IMR-90 (cell line): ENCODE measurements around the gene C1QL1. TPM values are rescaled to one million over a fixed set of nuclear protein-coding genes. Genes with fewer than 3 reads are reported as not detected.
A peak's percentile ranks its signal among the peaks of the same experiment; 100 is the strongest.

ENCODE experiments used
- ATAC-seq: fragments of 200-7000 bp; cut with Tn5 transposase; 2 replicates; pipeline ENCODE4 v1.9.1; 2020; ENCODE audit warnings: low read depth, mild to moderate bottlenecking, moderate library complexity
- BruUV-seq: library from RNA; stranded (reverse); fragments of 400-500 nt; replicated peaks from 2 replicates; lab custom pipeline; 2021; lab: Mats Ljungman, UMichigan
- CTCF ChIA-PET: fragments of 300-600 bp; formaldehyde crosslinking; extraction: SDS; loops from one replicate; lab custom pipeline; 2021; ENCODE audit warnings: antibody characterized with exemption; lab: Yijun Ruan, JAX
- POLR2A ChIA-PET: fragments of 300-600 bp; sonication (Branson Sonifier 250); formaldehyde crosslinking; loops from one replicate; lab custom pipeline; 2022; ENCODE audit warnings: antibody characterized with exemption; ENCODE audit not compliant: unreplicated experiment; lab: Charles Lee
- DNase-seq: peaks from one replicate; pipeline ENCODE4 v3.0.0; 2013
- H2AFZ ChIP-seq: replicated peaks from 2 replicates; pipeline ENCODE3; 2013; ENCODE audit warnings: low read length, mild to moderate bottlenecking; ENCODE audit not compliant: poor library complexity
- H2AK5ac ChIP-seq: 2 replicates; pipeline ENCODE4 v1.6.1; 2013; ENCODE audit warnings: low read depth, low read length, inconsistent platforms
- H2AK9ac ChIP-seq: replicated peaks from 2 replicates; pipeline ENCODE3; 2013; ENCODE audit warnings: mild to moderate bottlenecking, low read depth, low read length, moderate library complexity; ENCODE audit not compliant: poor library complexity
- H2BK120ac ChIP-seq: 2 replicates; pipeline ENCODE4 v1.6.1; 2013; ENCODE audit warnings: low read depth, low read length, inconsistent platforms
- H2BK15ac ChIP-seq: 3 replicates; pipeline ENCODE4 v1.6.1; 2013; ENCODE audit warnings: low read depth, low read length, inconsistent platforms
- H2BK20ac ChIP-seq: 2 replicates; pipeline ENCODE4 v1.6.1; 2013; ENCODE audit warnings: low read depth, mild to moderate bottlenecking, inconsistent platforms, low read length, moderate library complexity
- H2BK5ac ChIP-seq: 2 replicates; pipeline ENCODE4 v1.6.1; 2013; ENCODE audit warnings: mild to moderate bottlenecking, low read depth, low read length, inconsistent platforms; ENCODE audit not compliant: poor library complexity, severe bottlenecking
- H3K14ac ChIP-seq: replicated peaks from 2 replicates; pipeline ENCODE4 v1.6.1; 2013; ENCODE audit warnings: low read depth, low read length, inconsistent platforms
- H3K18ac ChIP-seq: 2 replicates; pipeline ENCODE4 v1.6.1; 2013; ENCODE audit warnings: low read depth, low read length, control low read depth
- H3K23ac ChIP-seq: 2 replicates; pipeline ENCODE4 v1.6.1; 2013; ENCODE audit warnings: low read depth, low read length, inconsistent platforms
- H3K27ac ChIP-seq: 2 replicates; pipeline ENCODE4 v1.5.1; 2013; ENCODE audit warnings: mild to moderate bottlenecking, control low read depth, low read length; ENCODE audit not compliant: insufficient read depth
- H3K27me3 ChIP-seq: 2 replicates; pipeline ENCODE4 v1.6.1; 2013; ENCODE audit warnings: low read length; ENCODE audit not compliant: control insufficient read depth, insufficient read depth
- H3K36me3 ChIP-seq: 2 replicates; pipeline ENCODE4 v1.6.1; 2013; ENCODE audit warnings: low read length, mixed read lengths; ENCODE audit not compliant: control insufficient read depth, insufficient read depth
- H3K4ac ChIP-seq: 2 replicates; pipeline ENCODE4 v1.6.1; 2013; ENCODE audit warnings: low read depth, low read length, inconsistent platforms
- H3K4me1 ChIP-seq: 2 replicates; pipeline ENCODE4 v1.6.1; 2013; ENCODE audit warnings: low read length, mixed read lengths; ENCODE audit not compliant: control insufficient read depth, insufficient read depth
- H3K4me2 ChIP-seq: 2 replicates; pipeline ENCODE4 v1.6.1; 2013; ENCODE audit warnings: low read depth, mild to moderate bottlenecking, control low read depth, low read length, moderate library complexity
- H3K4me3 ChIP-seq: 2 replicates; pipeline ENCODE4 v1.5.1; 2013; ENCODE audit warnings: low read depth, mild to moderate bottlenecking, control low read depth, low read length, moderate library complexity; ENCODE audit not compliant: insufficient read depth
- H3K56ac ChIP-seq: 2 replicates; pipeline ENCODE4 v1.6.1; 2013; ENCODE audit warnings: low read length, inconsistent platforms; ENCODE audit not compliant: insufficient read depth; ENCODE audit errors: extremely low read depth
- H3K79me1 ChIP-seq, 2 experiments: 2 replicates each; pipeline ENCODE4 v1.6.1; 2013; ENCODE audit warnings: low read length in 2 of 2, inconsistent platforms in 1 of 2, low read depth in 1 of 2
- H3K9ac ChIP-seq: 2 replicates; pipeline ENCODE4 v1.6.1; 2013; ENCODE audit warnings: low read depth, low read length, control low read depth
- H3K9me1 ChIP-seq: 2 replicates; pipeline ENCODE4 v1.6.1; 2013; ENCODE audit warnings: low read length, inconsistent platforms; ENCODE audit not compliant: insufficient read depth
- H3K9me3 ChIP-seq: 2 replicates; pipeline ENCODE4 v1.6.1; 2013; ENCODE audit warnings: low read length; ENCODE audit not compliant: control insufficient read depth, insufficient read depth
- H4K20me1 ChIP-seq: 2 replicates; pipeline ENCODE4 v1.6.1; 2013; ENCODE audit warnings: low read length, inconsistent platforms; ENCODE audit not compliant: insufficient read depth
- H4K5ac ChIP-seq: 2 replicates; pipeline ENCODE4 v1.6.1; 2013; ENCODE audit warnings: mild to moderate bottlenecking, low read depth, low read length, control low read depth
- H4K8ac ChIP-seq, 2 experiments: 2 replicates each; pipeline ENCODE4 v1.6.1; 2013; ENCODE audit warnings: low read depth in 2 of 2, low read length in 2 of 2, control low read depth in 1 of 2, inconsistent platforms in 1 of 2
- H4K91ac ChIP-seq: 2 replicates; pipeline ENCODE4 v1.6.1; 2013; ENCODE audit warnings: low read depth, low read length, inconsistent platforms; ENCODE audit not compliant: insufficient read depth
- BHLHE40 ChIP-seq: fragments of 150-350 bp; IDR thresholded peaks from 2 replicates; pipeline ENCODE4 v1.6.1; 2016; ENCODE audit warnings: mild to moderate bottlenecking, low read depth, low read length
- CEBPB ChIP-seq: IDR thresholded peaks from 2 replicates; pipeline ENCODE4 v1.6.1; 2012; ENCODE audit warnings: low read depth, low read length, improper control_type of control experiment
- CHD1 ChIP-seq: IDR thresholded peaks from 2 replicates; pipeline ENCODE4 v1.6.1; 2012; ENCODE audit warnings: low read depth, low read length, improper control_type of control experiment
- ELK1 ChIP-seq: fragments of 150-350 bp; IDR thresholded peaks from 2 replicates; pipeline ENCODE4 v1.6.1; 2016; ENCODE audit warnings: low read depth, mild to moderate bottlenecking, low read length, moderate library complexity, borderline replicate concordance
- FOS ChIP-seq: fragments of 150-350 bp; IDR thresholded peaks from 2 replicates; pipeline ENCODE4 v1.6.1; 2016; ENCODE audit warnings: low read depth, low read length
- MAFK ChIP-seq: IDR thresholded peaks from 2 replicates; pipeline ENCODE4 v1.6.1; 2012; ENCODE audit warnings: low read depth, low read length, improper control_type of control experiment
- MAZ ChIP-seq: IDR thresholded peaks from 2 replicates; pipeline ENCODE4 v1.6.1; 2012; ENCODE audit warnings: low read depth, mild to moderate bottlenecking, low read length, improper control_type of control experiment, moderate library complexity, borderline replicate concordance
- MXI1 ChIP-seq: IDR thresholded peaks from 2 replicates; pipeline ENCODE4 v1.6.1; 2012; ENCODE audit warnings: low read depth, mild to moderate bottlenecking, low read length, moderate library complexity, borderline replicate concordance
- NFE2L2 ChIP-seq: fragments of 150-350 bp; IDR thresholded peaks from 2 replicates; pipeline ENCODE4 v1.6.1; 2016; ENCODE audit warnings: low read depth, mild to moderate bottlenecking, low read length
- POLR2A ChIP-seq: IDR thresholded peaks from 2 replicates; pipeline ENCODE4 v1.6.1; 2012; ENCODE audit warnings: mild to moderate bottlenecking, low read depth, low read length
- RCOR1 ChIP-seq: IDR thresholded peaks from 2 replicates; pipeline ENCODE4 v1.6.1; 2012; ENCODE audit warnings: mild to moderate bottlenecking, low read length, improper control_type of control experiment; ENCODE audit not compliant: insufficient replicate concordance
- RFX5 ChIP-seq: IDR thresholded peaks from 2 replicates; pipeline ENCODE4 v1.8.0; 2012; ENCODE audit warnings: low read depth, mild to moderate bottlenecking, low read length, moderate library complexity
- SMC3 ChIP-seq: fragments of 150-350 bp; IDR thresholded peaks from 2 replicates; pipeline ENCODE4 v1.6.1; 2016; ENCODE audit warnings: low read depth, mild to moderate bottlenecking, antibody characterized with exemption, low read length, moderate library complexity
- WGBS, 2 experiments: methylation state at CpG; one replicate each; pipeline versions ENCODE4 v1.1.5 to v1.1.7; 2013; ENCODE audit warnings: missing lambda C conversion rate in 2 of 2; ENCODE audit not compliant: insufficient read length in 1 of 2; ENCODE audit errors: extremely low coverage in 2 of 2; 5-methylcytosine and 5-hydroxymethylcytosine counted together
- dilution Hi-C: fragments of 300-500 bp; cut with HindIII; formaldehyde crosslinking; loops from one replicate; pipeline ENCODE4 v1.14.3; 2018; ENCODE audit warnings: low sequenced_read_pairs; ENCODE audit not compliant: unreplicated experiment
- in situ Hi-C: fragments of 300-500 bp; cut with MboI; formaldehyde crosslinking; loops from 3 replicates; pipeline ENCODE4 v1.14.3; 2019; ENCODE audit warnings: low sequenced_read_pairs, inconsistent platforms, mixed read lengths
- intact Hi-C: fragments of 100-400 bp; cut with micrococcal nuclease; formaldehyde crosslinking; loops from 2 replicates; pipeline ENCODE4 v1.10.0; 2022
- polyA plus RNA-seq, 3 experiments: library from polyadenylated mRNA; depleted of rRNA; stranded (reverse); fragments of >200 nt; gene quantifications; 2 replicates each; pipeline ENCODE4 v1.2.3, GENCODE V29; 2012; ENCODE audit warnings: low replicate concordance in 1 of 3
- total RNA-seq: library from RNA; depleted of rRNA; stranded (reverse); fragments of >200 nt; gene quantifications from 2 replicates; pipeline ENCODE4 v1.2.3, GENCODE V29; 2012
- TF ChIP-seq, protein P1 (sequence below): fragments of 150-350 bp; IDR thresholded peaks from 2 replicates; pipeline ENCODE4 v1.6.1; 2017; ENCODE audit warnings: mild to moderate bottlenecking, antibody characterized with exemption, low read length, low read depth
- TF ChIP-seq, protein P2 (sequence below): conservative IDR thresholded peaks from 2 replicates; pipeline ENCODE4 v1.5.1; 2012; ENCODE audit warnings: mild to moderate bottlenecking, low read depth, low read length, improper control_type of control experiment

C1QL1 gene
- total and polyA plus RNA-seq, 2 of the 4 experiments (the other 2 are of a cell fraction): 0.18 to 0.84 TPM

- H2BK5ac ChIP-seq: no peak overlapping the region
- ATAC-seq (no peak), DNase-seq (no peak)
- peaks cover 10% of the 10 kb centered on the region for H3K36me3 ChIP-seq
- ChIA-PET CTCF (interaction anchor here (6.6 kb wide), 1 partner anchor 98 kb away, joined by 62 read pairs; no protein-coding TSS in a partner anchor), POLR2A (no interaction called here)
- no peak overlapping the region for H2BK20ac ChIP-seq
- no peak overlapping the region for H3K4me3 ChIP-seq
- intact Hi-C loops (no loop called here), in situ Hi-C loops (no loop called here), dilution Hi-C loops (no loop called here)
- no peaks in the 10 kb centered on the region for H3K79me1 ChIP-seq
- BruUV-seq: no TSS peak
- H2BK120ac ChIP-seq: no peak overlapping the region
- H4K20me1 ChIP-seq: no peaks in the 10 kb centered on the region
- no peaks in the 10 kb centered on the region for H3K9me3 ChIP-seq
- H3K9ac ChIP-seq: no peak overlapping the region
- H3K4me2 ChIP-seq: no peak overlapping the region
- H3K23ac ChIP-seq: no peak overlapping the region
- peaks cover 5% of the 10 kb centered on the region; the same call in 1 of the 2 replicates for H3K27me3 ChIP-seq
- no peaks in the 10 kb centered on the region for H3K4me1 ChIP-seq
- H3K9me1 ChIP-seq: no peaks in the 10 kb centered on the region
- H4K8ac ChIP-seq: no peak overlapping the region
- WGBS, 2 experiments: 68% methylated on average over 8 of the region's 19 CpGs; no CpG with 5 or more reads in 1 of the 2 experiments
- no peak overlapping the region for H2AK5ac ChIP-seq
- H2BK15ac ChIP-seq: no peak overlapping the region
- no peak overlapping the region for H3K56ac ChIP-seq
- peak overlapping the region; percentile 43 for H2AFZ ChIP-seq
- TF ChIP-seq, protein P1, sequence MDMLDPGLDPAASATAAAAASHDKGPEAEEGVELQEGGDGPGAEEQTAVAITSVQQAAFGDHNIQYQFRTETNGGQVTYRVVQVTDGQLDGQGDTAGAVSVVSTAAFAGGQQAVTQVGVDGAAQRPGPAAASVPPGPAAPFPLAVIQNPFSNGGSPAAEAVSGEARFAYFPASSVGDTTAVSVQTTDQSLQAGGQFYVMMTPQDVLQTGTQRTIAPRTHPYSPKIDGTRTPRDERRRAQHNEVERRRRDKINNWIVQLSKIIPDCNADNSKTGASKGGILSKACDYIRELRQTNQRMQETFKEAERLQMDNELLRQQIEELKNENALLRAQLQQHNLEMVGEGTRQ: no peak
- TF ChIP-seq MXI1: no peak
- no peak for TF ChIP-seq ELK1
- no peak for TF ChIP-seq FOS
- TF ChIP-seq POLR2A: no peak
- no peak for TF ChIP-seq MAFK
- no peak for TF ChIP-seq SMC3
- no peak for TF ChIP-seq CEBPB
- TF ChIP-seq NFE2L2: no peak
- TF ChIP-seq, protein P2, sequence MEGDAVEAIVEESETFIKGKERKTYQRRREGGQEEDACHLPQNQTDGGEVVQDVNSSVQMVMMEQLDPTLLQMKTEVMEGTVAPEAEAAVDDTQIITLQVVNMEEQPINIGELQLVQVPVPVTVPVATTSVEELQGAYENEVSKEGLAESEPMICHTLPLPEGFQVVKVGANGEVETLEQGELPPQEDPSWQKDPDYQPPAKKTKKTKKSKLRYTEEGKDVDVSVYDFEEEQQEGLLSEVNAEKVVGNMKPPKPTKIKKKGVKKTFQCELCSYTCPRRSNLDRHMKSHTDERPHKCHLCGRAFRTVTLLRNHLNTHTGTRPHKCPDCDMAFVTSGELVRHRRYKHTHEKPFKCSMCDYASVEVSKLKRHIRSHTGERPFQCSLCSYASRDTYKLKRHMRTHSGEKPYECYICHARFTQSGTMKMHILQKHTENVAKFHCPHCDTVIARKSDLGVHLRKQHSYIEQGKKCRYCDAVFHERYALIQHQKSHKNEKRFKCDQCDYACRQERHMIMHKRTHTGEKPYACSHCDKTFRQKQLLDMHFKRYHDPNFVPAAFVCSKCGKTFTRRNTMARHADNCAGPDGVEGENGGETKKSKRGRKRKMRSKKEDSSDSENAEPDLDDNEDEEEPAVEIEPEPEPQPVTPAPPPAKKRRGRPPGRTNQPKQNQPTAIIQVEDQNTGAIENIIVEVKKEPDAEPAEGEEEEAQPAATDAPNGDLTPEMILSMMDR: no peak
- no peak for TF ChIP-seq MAZ
- TF ChIP-seq BHLHE40: no peak
- no peak for TF ChIP-seq RFX5
- TF ChIP-seq CHD1: no peak
- TF ChIP-seq RCOR1: no peak
- no peak overlapping the region for H4K91ac ChIP-seq
- no peak overlapping the region for H3K27ac ChIP-seq
- no peak overlapping the region for H4K5ac ChIP-seq
- H3K4ac ChIP-seq: no peak overlapping the region
- no peak overlapping the region for H3K14ac ChIP-seq
- H2AK9ac ChIP-seq: no peak overlapping the region
- H3K18ac ChIP-seq: no peak overlapping the region
These were observed 45.2 kb downstream of the C1QL1 start for GRCh38 chr17:44922746-44923470.
